Activated naive CD4-positive, alpha-beta T cell (primary cell): ENCODE data around the gene EBF3.
"Not testable (repeated sequence)": the region's sequence is repeated elsewhere in the genome, so short reads cannot be mapped to it uniquely, and the experiment has no call there.

Experiments
- DNase-seq, 4 experiments: peaks; one replicate each; lab custom pipeline; 2025; lab: John Stamatoyannopoulos, UW

EBF3 gene

DNA sequence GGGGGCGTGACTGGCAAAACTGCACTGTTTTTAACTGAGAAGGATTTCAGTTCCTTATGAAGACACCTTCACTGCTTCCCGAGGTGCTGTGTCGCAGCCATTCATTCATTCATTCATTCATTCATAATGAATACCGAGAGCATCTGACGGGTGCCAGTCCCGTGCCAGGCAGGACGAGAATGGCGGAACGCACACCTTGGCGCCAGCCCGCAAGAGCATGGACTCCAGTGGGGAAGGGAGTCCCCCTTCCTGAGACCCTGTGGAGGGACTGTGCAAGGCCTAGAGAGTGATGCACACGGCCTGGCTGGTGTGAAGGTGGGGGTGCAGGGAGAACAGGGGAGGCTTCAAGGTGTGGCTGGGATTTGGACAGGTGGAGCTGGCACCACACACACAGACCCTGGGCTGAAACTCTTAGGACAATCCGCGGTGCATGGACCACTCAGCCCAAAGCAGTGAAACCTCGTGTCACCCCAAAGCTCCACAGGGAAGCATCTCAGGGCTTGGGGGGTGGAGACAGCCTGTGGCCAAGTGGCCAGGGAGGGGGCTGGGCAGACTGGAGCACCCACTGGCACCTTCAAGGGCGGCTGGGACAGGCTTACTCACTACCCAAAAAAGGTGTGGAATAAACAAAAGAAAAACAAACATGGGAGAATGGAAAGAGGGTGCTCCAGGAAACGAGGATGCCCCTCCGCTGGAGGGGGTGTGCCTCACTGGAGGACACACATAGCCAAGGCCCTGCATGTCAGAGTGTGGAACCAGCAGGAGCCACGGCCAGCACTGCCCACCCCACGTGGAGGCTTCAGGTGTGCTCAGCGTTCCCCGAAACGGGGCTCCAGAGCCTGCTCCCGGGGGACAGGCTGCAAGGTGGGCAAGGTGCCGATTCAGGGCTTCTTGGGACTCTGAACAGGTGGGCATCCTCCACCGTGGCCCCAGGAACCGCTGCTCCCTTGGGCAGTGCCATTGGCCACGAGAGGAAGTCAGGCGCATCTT lies 37.7 kb downstream of the EBF3 start:
- DNase-seq, result no peak

DNA sequence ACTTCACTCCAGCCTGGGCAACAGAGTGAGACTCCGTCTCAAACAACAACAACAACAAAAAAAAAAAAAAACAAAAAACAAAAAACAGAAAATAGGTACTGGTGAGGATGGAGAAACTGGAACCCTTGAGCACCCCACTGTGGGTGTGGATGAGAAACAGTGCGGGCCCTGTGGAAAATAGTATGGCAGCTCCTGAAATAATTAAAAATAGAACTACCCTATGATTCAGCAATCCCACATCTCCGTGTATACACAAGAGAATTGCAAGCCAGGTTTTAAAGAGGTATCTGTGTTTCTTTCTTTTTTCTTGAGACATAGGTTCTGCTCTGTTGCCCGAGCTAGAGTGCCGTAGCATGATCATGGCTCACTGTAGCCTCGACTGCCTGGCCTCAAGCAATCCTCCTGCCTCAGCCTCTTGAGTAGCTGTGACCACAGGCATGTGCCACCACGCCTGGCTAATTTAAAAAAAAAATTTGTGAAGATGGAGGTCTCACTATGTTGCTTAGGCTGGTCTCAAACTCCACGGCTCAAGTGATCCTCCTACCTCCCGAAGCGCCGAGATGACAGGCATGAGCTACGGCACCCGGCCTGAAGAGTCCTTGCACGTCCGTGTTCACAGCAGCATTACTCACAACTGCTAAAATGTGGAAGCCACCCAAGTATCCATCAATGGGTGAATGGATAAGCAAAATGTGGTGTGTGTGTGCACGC lies 39.5 kb downstream of the EBF3 start:
- DNase-seq, result no peak

DNA sequence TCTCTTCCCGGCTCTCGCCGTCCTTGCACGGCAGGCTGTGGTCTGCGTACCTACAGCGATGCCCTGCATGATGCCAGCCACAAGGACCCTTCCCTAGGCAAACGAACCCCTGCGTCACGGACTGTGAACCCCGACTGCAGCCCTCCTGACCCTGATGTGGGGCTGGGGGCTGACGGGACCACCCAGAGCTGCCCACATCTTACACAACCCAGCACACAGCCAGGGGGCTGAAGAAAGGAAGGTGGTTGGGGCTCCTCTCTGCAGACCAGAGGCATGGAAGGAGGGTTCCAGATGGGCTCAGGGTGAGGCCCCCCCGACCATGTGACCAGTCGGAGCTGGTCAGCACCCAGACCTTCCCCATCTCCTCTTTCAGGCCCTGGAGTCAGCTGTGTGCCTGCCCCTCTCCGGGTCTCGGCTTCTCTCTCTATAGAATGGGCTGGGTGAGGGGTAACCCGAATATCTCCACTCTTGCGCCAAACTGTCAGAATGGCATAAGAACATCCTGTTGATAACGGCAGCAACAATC lies 41.4 kb downstream of the EBF3 start:
- DNase-seq, result no peak

DNA sequence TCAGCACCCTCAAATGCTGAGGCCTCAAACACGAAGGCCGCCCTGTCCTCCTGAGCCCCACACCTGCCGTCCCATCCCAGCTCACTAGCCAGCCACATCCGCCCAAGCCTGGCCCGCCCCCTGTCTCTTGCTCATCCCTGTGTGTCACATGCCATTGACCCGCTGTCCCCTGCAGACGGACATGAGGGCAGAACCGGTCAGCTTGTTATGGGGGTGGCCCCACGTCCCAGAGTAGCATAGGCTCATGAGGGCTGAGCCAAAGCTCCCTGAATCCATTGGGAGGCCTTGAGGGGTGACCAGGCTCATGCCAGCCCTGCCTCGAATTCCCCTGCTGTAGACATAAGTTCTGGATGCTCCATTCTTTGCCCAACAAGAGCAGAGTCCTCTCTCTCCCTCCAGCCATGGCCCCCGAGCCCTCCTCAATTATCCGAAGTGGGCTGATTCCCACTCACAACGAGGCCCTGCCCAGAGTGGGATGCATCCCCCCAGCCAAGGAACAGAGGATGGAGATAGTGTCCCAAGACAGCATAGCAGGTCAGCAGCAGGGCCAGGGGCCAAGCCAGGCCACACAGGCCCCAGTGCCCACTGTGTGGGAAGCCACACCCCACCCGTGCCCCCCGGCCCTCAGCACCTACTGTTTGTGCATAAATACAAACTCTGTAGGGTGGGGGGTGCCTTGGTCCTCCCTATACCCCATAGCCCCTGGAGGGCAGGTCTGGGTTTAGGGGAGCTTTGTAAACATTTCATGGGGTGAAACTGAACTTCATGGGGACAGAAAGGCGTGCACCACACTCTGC lies 42.1 kb downstream of the EBF3 start:
- no peak for DNase-seq

DNA sequence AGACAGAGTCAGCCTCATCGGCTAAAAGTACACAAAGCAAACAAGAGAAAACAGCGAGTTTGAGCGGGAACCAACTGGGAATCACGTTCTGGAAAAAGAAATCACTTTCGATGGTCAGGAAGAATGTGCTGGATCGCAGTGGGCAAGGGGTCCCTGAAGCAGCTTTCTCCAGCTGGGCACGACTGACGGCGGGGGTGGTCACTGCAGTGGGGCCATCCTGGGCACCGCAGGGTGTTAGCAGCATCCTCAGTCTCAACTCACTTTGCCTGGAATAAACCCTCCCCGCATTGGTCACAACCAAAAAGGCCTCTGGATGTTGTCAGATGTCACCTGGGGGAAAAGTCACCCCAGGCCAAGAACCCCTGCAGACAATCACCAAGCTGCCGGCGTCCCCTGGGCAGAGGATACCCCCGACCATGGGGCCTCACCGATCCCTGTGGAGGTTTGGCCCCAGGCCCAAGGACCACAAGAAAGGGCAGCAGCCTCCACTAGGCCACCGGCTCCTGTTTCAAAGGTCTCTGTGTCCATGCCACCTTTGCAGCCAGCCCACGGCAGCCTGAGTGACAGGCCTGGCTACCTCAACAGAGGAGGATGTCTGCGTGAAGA lies 42.9 kb downstream of the EBF3 start:
- no peak for DNase-seq

DNA sequence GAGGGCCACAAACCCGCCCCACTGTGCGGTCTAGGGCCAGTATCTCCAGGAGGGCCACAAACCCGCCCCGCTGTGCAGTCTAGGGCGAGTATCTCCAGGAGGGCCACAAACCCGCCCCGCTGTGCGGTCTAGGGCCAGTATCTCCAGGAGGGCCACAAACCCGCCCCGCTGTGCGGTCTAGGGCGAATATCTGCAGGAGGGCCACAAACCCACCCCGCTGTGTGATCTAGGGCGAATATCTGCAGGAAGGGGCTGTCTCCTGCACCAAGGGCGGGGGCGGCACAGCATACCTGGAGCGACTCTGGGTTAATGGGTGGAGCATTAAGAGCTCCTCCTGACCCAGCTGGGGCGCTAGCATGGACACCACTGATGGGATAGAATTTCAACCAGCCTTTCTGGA lies 43.9 kb downstream of the EBF3 start:
- not testable (repeated sequence) for DNase-seq

DNA sequence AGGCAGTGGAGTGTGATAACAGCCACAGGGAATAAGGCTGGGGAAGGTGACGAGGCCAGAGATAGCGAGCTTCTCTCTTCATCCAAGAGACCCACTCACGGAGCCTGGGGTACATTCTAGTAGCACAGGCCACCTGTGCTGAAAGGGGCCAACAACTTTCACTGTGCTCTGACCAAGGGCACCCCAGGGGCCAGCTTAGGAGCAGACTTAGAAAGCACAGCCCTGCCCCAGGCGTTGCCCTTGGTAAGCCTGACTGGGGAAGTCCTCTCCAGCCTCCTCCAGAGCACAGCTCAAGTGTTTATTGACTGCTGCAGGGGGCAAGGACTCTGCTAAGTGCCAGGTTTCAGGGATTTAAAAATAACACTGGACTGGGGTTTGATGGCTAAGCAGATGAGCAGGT lies 44.7 kb downstream of the EBF3 start:
- no peak for DNase-seq

DNA sequence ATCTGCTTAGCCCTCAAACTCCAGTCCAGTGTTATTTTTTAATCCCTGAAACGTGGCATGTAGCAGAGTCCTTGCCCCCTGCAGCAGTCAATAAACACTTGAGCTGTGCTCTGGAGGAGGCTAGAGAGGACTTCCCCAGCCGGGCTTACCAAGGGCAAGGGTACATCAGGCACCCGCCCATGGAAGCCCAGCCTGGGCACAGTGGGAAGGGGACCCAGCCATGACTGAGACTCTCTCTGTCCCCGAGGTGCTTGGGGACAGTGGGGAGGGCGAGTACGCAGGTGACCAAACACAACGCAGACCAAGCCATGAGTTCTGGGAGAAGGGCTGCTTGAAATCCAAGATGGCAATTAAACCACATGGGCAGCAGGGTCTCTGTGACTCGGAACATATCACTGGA lies 45.2 kb downstream of the EBF3 start:
- DNase-seq, result no peak

DNA sequence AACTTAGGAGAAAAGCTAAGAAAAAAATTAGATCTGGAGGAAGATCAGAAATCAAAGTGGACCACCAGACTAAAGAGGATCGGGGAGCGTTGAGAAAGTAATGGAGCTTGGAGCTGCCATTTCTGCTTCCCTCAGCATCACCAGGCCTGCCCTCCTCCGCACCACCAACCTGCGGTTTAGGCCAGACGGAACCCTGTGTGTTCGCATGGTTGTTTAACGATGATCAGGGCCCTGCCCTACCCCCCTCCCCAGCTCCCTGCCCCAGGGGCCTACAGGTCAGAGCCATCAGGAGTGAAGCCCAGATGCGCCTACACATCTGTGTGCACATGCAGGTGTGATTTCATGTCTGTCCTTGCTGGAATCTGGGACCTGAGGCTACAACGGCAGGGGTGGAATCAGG lies 45.7 kb downstream of the EBF3 start:
- no peak for DNase-seq

DNA sequence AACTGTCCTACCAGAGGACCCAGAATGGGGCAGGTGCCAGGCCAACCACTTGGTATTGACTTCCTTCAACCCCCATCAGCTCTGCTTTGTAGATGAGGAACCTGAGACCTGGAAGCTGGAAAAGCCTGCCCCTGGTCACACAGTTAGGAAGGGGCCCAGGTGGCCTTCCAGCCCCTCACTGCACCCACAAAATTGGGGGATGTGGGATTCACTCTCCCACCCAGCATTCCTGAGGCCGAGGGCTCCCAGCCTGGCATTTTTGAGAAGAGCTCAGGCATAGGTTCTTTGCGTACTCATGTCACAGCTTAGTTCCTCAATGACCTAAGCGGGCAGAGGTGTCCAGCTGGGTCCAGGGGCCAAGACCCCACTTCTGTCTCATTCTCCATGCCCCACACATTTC lies 46.1 kb downstream of the EBF3 start:
- no peak for DNase-seq

DNA sequence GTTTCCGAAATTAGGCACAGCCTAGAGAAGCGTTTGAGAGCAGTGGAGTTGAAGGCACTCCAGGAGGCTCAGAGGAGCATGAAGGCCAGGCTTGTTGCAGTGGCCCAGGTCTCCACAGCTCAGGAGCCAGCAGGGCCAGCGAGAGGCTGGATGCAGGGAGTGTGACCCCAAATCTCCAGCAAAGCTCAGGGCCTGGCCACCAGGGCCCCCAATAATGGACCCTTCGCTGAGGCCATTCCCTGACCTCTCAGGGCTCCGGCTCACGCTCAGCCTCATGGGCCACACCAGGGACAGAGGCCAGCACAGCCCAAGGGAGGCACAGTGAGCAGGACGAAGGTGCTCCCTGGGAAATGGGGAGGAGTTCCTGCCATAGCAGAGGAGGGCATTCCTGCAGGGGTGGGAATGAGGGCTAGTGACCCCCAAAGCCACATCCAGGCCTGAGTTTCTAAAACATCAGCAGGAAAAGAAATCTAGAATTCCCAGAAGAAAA lies 47.5 kb downstream of the EBF3 start:
- no peak for DNase-seq

DNA sequence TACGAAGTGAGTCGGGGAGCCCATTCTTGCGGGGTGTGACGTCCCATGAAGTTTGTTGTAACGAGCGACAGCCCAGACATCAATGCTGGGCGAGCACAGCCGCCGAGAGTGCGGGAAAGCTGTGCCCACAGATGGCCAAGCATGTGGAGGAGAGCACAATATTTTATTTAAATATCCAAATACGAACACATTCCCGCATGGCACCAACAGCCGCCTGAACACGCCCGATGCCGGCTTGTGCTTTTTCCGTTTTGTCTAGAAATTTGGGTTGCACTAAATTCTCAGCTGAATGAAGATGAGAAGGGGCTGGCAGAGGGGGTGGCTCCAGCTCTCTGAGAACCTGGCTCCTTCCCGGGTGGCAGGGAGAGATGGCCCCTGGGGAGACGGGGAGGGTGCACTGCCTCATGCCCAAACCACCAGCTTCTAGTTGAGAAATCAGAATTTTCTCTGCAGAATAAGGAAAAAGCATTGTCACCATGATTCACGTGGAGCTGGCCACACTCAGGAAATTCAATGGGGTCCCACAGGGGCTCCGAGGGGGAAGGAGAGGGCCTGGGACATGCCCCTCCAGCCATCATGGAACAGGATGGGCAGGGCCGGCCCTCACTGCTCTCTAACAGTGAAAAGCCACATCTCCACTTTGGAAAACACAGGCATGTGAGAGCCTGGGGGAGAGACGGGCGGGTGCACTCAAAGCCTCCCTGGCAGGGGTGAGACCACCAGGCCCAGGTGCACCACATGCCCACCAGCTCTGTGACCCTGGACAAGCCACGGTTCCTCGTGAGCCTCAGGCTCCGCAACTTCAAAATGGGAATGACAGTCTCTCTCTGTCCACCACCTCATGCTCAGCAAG lies 48.3 kb downstream of the EBF3 start:
- no peak for DNase-seq

DNA sequence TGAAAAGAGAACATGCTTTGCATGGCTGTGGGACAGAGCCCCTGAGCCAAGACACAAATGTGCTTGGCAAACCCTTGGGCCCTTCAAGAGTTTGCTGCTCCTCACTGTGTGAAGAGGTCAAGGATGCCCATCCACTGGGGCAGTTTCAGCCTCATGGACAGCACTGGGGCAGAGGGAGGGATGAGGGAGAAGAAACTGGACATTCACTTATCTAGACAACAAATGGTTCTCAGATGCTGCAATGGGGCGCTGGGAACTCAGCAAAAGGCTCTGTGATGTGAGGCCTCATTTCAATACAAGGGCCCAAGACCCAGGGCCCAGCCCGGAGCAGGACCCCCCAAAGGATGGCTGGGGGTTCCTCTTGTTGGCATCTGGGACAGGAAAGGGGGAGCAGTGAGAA lies 49.1 kb downstream of the EBF3 start:
- no peak for DNase-seq

DNA sequence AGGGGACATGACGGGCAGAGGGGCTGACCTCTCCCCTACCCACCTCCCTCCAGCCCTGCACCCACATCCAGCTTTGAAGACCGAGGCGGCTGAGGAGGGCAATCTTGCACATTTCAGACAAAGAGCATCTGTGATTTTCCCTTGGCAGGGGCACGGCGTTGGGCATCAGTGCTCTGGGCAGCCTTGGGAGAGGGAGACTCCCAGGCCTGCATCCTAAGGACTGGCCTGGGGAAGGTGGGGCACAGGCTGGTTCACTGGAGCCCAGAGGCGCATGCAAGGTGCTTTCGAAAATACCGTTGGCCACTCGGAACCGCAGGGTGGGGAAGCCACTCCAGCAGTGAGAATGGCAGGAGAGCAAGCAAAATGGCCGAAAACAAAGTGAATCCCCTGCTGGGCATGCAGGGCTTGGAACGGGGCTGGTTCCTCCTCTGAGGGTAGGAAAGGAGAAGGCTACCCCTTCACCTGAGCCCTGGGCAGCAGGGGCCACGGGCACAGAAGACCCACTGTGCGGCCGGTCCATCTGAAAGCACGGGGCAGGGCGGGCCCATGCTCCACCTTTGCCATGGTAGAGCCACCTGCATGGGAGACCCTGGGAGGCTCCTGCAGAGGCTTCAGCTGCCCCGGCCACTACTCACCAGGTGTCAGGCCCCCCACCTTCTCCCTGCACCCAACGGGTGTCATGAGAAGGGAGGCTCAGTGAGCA lies 49.8 kb downstream of the EBF3 start:
- no peak for DNase-seq

DNA sequence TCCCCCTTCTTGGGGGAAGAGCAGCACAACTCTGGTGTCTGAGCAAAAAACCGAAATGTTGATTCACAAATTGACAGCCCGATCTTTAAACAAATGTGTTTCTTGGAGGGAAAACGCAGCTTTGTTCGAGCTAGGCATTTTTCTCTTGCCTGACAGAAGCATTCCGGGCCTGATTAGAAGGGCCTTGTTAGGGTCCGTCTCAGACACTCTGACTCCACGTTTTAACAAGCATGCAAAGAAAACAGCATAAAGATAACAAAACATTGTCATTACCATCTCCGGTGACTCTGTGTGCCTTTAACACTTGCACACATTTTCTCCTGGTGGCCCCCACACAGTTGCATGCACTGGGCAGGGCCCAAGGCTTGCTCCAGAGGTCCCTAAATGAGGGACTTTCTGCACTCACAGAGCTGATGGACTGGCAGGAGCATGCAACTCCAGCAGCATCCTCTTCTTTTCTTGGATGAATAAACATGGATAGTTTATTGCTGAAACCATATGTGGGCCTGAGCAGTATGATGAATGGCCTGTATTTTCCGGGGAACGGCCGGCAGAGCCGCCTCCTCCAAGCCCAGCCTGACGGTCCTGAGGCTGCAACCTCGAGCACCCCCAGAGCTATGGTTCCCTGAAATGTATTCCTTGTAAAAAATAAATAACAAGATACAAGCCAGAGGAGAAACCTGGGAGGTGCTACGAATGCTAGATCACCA lies 50.9 kb downstream of the EBF3 start:
- DNase-seq, result no peak

DNA sequence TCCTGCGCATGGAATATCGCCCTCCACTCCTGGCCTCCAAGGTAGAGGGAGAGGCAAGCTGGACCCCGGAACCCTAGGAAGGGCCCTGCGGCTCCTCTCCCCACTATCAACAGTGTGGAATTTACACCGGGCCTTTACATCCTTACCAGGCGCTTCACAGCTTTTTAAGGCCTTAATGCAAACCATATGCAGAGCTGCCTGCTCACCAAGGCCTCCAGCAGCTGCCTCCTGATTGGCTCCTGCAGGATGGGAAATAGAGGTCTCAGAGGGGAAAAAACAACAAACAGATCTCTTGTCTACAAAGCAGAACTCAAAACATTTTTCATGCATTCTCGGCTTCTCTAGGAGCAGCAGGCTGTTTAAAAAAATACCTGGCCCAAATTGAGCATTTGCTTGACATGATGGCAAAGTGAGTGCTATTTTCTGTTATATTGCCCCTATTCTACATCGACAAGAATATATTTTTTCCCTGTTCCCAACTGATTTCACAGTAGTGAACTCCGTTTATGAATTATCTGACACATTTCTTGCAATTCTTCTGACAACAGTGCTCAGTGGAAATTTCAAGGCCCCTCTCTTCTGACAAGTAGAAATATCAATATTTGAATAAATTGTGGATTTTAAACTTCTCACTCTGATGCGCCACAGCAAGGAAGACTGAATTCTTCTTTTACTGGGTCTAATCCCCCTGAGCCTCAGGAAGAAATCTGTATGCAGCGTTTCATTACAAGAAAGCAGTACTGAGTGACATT lies 51.7 kb downstream of the EBF3 start:
- DNase-seq, result no peak

DNA sequence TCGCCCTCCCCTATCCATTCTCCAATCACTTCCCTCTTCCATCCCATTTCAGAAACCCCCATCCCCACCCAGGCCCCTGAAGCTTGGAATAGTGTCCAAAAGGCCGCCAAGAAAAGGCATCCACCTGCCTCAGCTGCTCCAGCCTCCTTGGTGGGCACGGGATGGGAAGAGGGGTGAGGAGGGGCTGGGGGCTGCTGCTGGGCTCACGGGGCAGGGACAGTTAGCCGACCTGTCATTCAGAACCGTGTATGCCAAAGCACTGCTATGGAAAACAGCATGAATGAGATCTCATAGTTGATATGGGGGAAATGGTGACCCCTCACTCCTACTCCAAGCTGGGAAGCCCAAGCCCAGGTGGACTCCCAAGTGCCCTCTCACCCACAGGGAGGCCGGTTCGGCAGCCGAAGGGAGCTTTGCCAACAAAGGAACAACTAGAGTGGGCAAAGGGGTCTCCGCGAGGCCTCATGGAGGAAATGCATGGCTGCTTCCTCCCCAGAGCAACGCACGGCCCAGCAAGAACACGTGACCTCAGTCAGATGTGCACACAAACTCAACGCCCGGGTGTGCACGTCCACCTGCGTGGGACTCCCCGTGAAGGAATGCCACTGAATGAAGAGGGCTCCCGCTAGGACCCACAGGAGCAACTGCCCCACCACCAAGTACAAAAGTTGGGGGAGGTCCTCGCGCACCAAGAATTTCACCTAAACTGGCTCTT lies 52.5 kb downstream of the EBF3 start:
- no peak for DNase-seq

DNA sequence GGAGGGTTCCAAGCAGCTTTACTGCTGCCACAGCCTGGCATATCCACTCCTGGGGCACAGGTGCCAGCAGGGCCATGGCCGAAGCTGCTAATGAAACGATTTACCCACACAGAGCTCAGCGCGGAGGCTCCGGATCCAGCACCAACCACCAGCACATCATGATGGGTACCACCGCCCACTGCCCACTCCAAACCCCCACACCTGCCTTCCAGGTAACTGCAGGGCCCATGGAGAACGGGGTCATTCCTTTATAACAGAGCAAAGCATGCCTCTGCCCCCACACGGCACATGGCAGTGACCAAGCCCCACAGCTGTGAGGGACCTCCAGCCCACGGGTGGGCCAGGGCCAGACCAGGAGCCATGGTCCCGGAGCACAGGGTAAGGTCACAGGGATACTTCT lies 53.2 kb downstream of the EBF3 start:
- no peak for DNase-seq
